H1 (cell line): ENCODE results near the gene FRZB. TPM values are rescaled to one million over a fixed set of nuclear protein-coding genes. Genes with fewer than 3 reads are reported as not detected.

Source experiments
- CTCF ChIA-PET: fragments of 300-600 bp; sonication (Branson Sonifier 250); formaldehyde crosslinking; loops from one replicate; lab custom pipeline; 2021; ENCODE audit not compliant: partially characterized antibody; lab: Charles Lee
- POLR2A ChIA-PET: fragments of 300-600 bp; sonication (Branson Sonifier 250); formaldehyde crosslinking; loops from one replicate; lab custom pipeline; 2021; ENCODE audit warnings: inconsistent platforms; ENCODE audit not compliant: partially characterized antibody; lab: Charles Lee
- DNase-seq, 2 experiments: peaks; one replicate each; pipeline versions ENCODE4 v3.0.0 to v3.0.0-alpha.2; 2010 to 2022; ENCODE audit warnings: low spot score in 2 of 2, low read depth in 1 of 2, mixed read lengths in 1 of 2
- FAIRE-seq: peaks from 2 replicates; lab custom pipeline; 2011; peaks lifted over from hg19 to GRCh38; lab: Jason Lieb, UNC
- H2AFZ ChIP-seq: 2 replicates; pipeline ENCODE4 v1.8.1; 2012; ENCODE audit warnings: low read length, inconsistent platforms
- H2AK5ac ChIP-seq: 2 replicates; pipeline ENCODE4 v1.6.1; 2013; ENCODE audit warnings: low read depth, low read length
- H2BK120ac ChIP-seq: replicated peaks from 2 replicates; pipeline ENCODE3; 2013; ENCODE audit warnings: low read depth, low read length, inconsistent platforms
- H2BK12ac ChIP-seq: 2 replicates; pipeline ENCODE4 v1.6.1; 2013; ENCODE audit warnings: low read depth, low read length
- H2BK15ac ChIP-seq: 2 replicates; pipeline ENCODE4 v1.6.1; 2013; ENCODE audit warnings: low read length
- H2BK20ac ChIP-seq: 2 replicates; pipeline ENCODE4 v1.6.1; 2013; ENCODE audit warnings: low read length
- H2BK5ac ChIP-seq: 2 replicates; pipeline ENCODE4 v1.6.1; 2013; ENCODE audit warnings: low read depth, low read length
- H3K14ac ChIP-seq: 2 replicates; pipeline ENCODE4 v1.6.1; 2013; ENCODE audit warnings: inconsistent platforms; ENCODE audit not compliant: insufficient read length
- H3K18ac ChIP-seq: 2 replicates; pipeline ENCODE4 v1.6.1; 2013; ENCODE audit warnings: low read length; ENCODE audit errors: extremely low read depth
- H3K23ac ChIP-seq: 2 replicates; pipeline ENCODE4 v1.6.1; 2013; ENCODE audit warnings: inconsistent platforms; ENCODE audit not compliant: insufficient read length
- H3K23me2 ChIP-seq: 2 replicates; pipeline ENCODE4 v1.6.1; 2013; ENCODE audit warnings: low read depth, low read length
- H3K27ac ChIP-seq: 2 replicates; pipeline ENCODE4 v1.6.1; 2011; ENCODE audit warnings: low read depth, low read length, inconsistent platforms
- H3K27me3 ChIP-seq, 4 experiments: replicated peaks in 1 of 4; 1 replicate in 1 of 4; 2 replicates in 3 of 4; pipeline versions ENCODE4 v1.6.1 to v1.8.1; 2011 to 2013; ENCODE audit warnings: low read length in 3 of 4, mild to moderate bottlenecking in 3 of 4, inconsistent platforms in 2 of 4, mixed read lengths in 2 of 4, moderate library complexity in 1 of 4; ENCODE audit not compliant: control insufficient read depth in 3 of 4, insufficient read depth in 3 of 4; ENCODE audit errors: extremely low read depth in 1 of 4
- H3K36me3 ChIP-seq, 4 experiments: 2 replicates each; pipeline versions ENCODE4 v1.6.1 to v1.8.1; 2011 to 2013; ENCODE audit warnings: mild to moderate bottlenecking in 4 of 4, low read length in 3 of 4, moderate library complexity in 2 of 4, control low read depth in 1 of 4, inconsistent platforms in 1 of 4; ENCODE audit not compliant: insufficient read depth in 4 of 4, control insufficient read depth in 2 of 4
- H3K4ac ChIP-seq: replicated peaks from 2 replicates; pipeline ENCODE3; 2013; ENCODE audit warnings: low read length, low read depth, mixed read lengths, inconsistent platforms; ENCODE audit not compliant: insufficient read length
- H3K4me1 ChIP-seq, 4 experiments: replicated peaks in 1 of 4; 1 replicate in 1 of 4; 2 replicates in 3 of 4; pipeline versions ENCODE4 v1.6.1 to v1.8.1; 2011 to 2013; ENCODE audit warnings: low read length in 3 of 4, inconsistent platforms in 2 of 4, mixed read lengths in 1 of 4; ENCODE audit not compliant: insufficient read depth in 4 of 4, control insufficient read depth in 3 of 4
- H3K4me2 ChIP-seq, 2 experiments: 2 replicates each; pipeline versions ENCODE4 v1.6.1 to v1.8.1; 2011 to 2013; ENCODE audit warnings: low read depth in 2 of 2, low read length in 2 of 2, control low read depth in 1 of 2, inconsistent platforms in 1 of 2, mild to moderate bottlenecking in 1 of 2; ENCODE audit not compliant: insufficient read depth in 1 of 2
- H3K4me3 ChIP-seq, 4 experiments: fragments of 200-600, 300-600 bp in 1 of 4; sonication (generic), shearing (Covaris generic), sonication (Bioruptor Twin) in 1 of 4; 2 replicates each; pipeline versions ENCODE4 v1.5.1 to v1.8.1; 2011 to 2016; ENCODE audit warnings: low read length in 4 of 4, low read depth in 3 of 4, control low read depth in 2 of 4, inconsistent platforms in 2 of 4, mild to moderate bottlenecking in 2 of 4, mixed read lengths in 1 of 4, moderate library complexity in 1 of 4; ENCODE audit not compliant: insufficient read depth in 2 of 4; ENCODE audit errors: extremely low read depth in 1 of 4
- H3K56ac ChIP-seq: replicated peaks from 2 replicates; pipeline ENCODE3; 2013; ENCODE audit warnings: low read depth, mild to moderate bottlenecking, mixed read lengths, low read length, inconsistent platforms; ENCODE audit not compliant: insufficient read length
- H3K79me1 ChIP-seq: 2 replicates; pipeline ENCODE4 v1.6.1; 2013; ENCODE audit warnings: low read depth, low read length, control low read depth
- H3K79me2 ChIP-seq, 2 experiments: 2 replicates each; pipeline versions ENCODE4 v1.6.1 to v1.8.1; 2012 to 2013; ENCODE audit warnings: low read length in 2 of 2, mild to moderate bottlenecking in 2 of 2, inconsistent platforms in 1 of 2; ENCODE audit not compliant: insufficient read depth in 2 of 2, control insufficient read depth in 1 of 2
- H3K9ac ChIP-seq, 4 experiments: replicated peaks in 1 of 4; 1 replicate in 1 of 4; 2 replicates in 3 of 4; pipeline versions ENCODE4 v1.6.1 to v1.8.1; 2011 to 2013; ENCODE audit warnings: low read depth in 3 of 4, low read length in 3 of 4, control low read depth in 2 of 4, mild to moderate bottlenecking in 2 of 4, moderate library complexity in 2 of 4, inconsistent platforms in 1 of 4; ENCODE audit errors: extremely low read depth in 1 of 4
- H3K9me3 ChIP-seq, 2 experiments: 2 replicates each; pipeline versions ENCODE4 v1.6.1 to v1.8.1; 2012 to 2013; ENCODE audit warnings: mild to moderate bottlenecking in 2 of 2, moderate library complexity in 2 of 2, control low read depth in 1 of 2, inconsistent platforms in 1 of 2, low read depth in 1 of 2, low read length in 1 of 2, mixed read lengths in 1 of 2; ENCODE audit not compliant: insufficient read depth in 2 of 2
- H4K20me1 ChIP-seq, 2 experiments: replicated peaks in 1 of 2; 2 replicates each; pipeline versions ENCODE3 to v1.8.1; 2011 to 2013; ENCODE audit warnings: inconsistent platforms in 2 of 2, low read length in 2 of 2, mild to moderate bottlenecking in 1 of 2; ENCODE audit not compliant: insufficient read depth in 2 of 2, control insufficient read depth in 1 of 2
- H4K5ac ChIP-seq: 2 replicates; pipeline ENCODE4 v1.6.1; 2013; ENCODE audit warnings: low read length, low read depth, mixed read lengths, inconsistent platforms; ENCODE audit not compliant: insufficient read length
- H4K8ac ChIP-seq: 2 replicates; pipeline ENCODE4 v1.8.0; 2013; ENCODE audit warnings: mild to moderate bottlenecking, moderate library complexity, low read length, inconsistent platforms; ENCODE audit not compliant: insufficient read depth; ENCODE audit errors: extremely low read depth
- H4K91ac ChIP-seq: replicated peaks from 2 replicates; pipeline ENCODE3; 2013; ENCODE audit warnings: low read length, mixed read lengths, inconsistent platforms; ENCODE audit not compliant: insufficient read length
- MAFK ChIP-seq: IDR thresholded peaks from 2 replicates; pipeline ENCODE4 v1.6.1; 2012; ENCODE audit warnings: low read depth, mild to moderate bottlenecking, improper control_type of control experiment, low read length
- WGBS, 2 experiments: shearing (Covaris generic) in 1 of 2; methylation state at CpG; one replicate each; pipeline versions ENCODE4 v1.1.6 to v1.1.7; 2013 to 2015; ENCODE audit warnings: low lambda C conversion rate in 2 of 2, mixed read lengths in 2 of 2, inconsistent platforms in 1 of 2, low coverage in 1 of 2, missing lambda C conversion rate in 1 of 2; ENCODE audit not compliant: insufficient replicate concordance in 2 of 2, insufficient coverage in 1 of 2, insufficient read length in 1 of 2; ENCODE audit errors: extremely low coverage in 1 of 2, missing lambda C conversion rate in 1 of 2; 5-methylcytosine and 5-hydroxymethylcytosine counted together
- polyA plus RNA-seq, 7 experiments: library from polyadenylated mRNA; depleted of rRNA in 3 of 7; stranded (reverse) in 5 of 7; unstranded in 2 of 7; fragments of >200 nt in 5 of 7; fragments of 200-250 nt in 2 of 7; gene quantifications; 1 replicate in 5 of 7; 2 replicates in 1 of 7; 4 replicates in 1 of 7; pipeline versions ENCODE4 v1.2.1 to v1.2.3, GENCODE V29; 2011 to 2013; ENCODE audit warnings: missing spikeins in 2 of 7, mixed read lengths in 2 of 7
- total RNA-seq: library from RNA; stranded (reverse); fragmentation: NEBNext Ultra II Directional; extraction: Animal tissue kit (Norgen Biotek cat#: 25700); gene quantifications from 2 replicates; pipeline ENCODE4 v1.2.1, GENCODE V29; 2021

FRZB gene
- total and polyA plus RNA-seq, 2 of the 8 experiments (the other 6 are each of a cell fraction or from before 2014, with no cell fraction given), result 4.4 to 4.6 TPM

- no peak for DNase-seq
- no peaks in the 10 kb centered on the region for H3K4me1 ChIP-seq
- H3K9ac ChIP-seq, result no peak overlapping the region
- no peaks in the 10 kb centered on the region; the same call in 1 of the 2 replicates for H3K23me2 ChIP-seq
- no peak overlapping the region for H2BK5ac ChIP-seq
- no peak for TF ChIP-seq MAFK
- ChIA-PET CTCF (interaction anchor here (0.9 kb wide), 2 partner anchors 13 to 71 kb away, joined by 3 to 4 read pairs; no protein-coding TSS in a partner anchor), POLR2A (no interaction called here)
- H3K27ac ChIP-seq, result no peak overlapping the region
- no peaks in the 10 kb centered on the region for H4K20me1 ChIP-seq
- no peak overlapping the region for H4K91ac ChIP-seq
- H3K36me3 ChIP-seq, result no peaks in the 10 kb centered on the region
- H3K56ac ChIP-seq, result no peak overlapping the region
- 96% methylated on average over 2 of the region's 2 CpGs; no CpG with 5 or more reads in 1 of the 2 experiments for WGBS, 2 experiments
- no peak overlapping the region for H3K18ac ChIP-seq
- H3K79me1 ChIP-seq, result no peaks in the 10 kb centered on the region
- no peak overlapping the region for H2BK20ac ChIP-seq
- H3K14ac ChIP-seq, result no peak overlapping the region
- H3K27me3 ChIP-seq, result no peaks in the 10 kb centered on the region
- no peak overlapping the region for H2BK120ac ChIP-seq
- no peak overlapping the region for H2BK12ac ChIP-seq
- FAIRE-seq, result no peak
- H3K4me3 ChIP-seq, result no peak overlapping the region
- no peak overlapping the region for H2AK5ac ChIP-seq
- no peak overlapping the region for H2BK15ac ChIP-seq
- H3K23ac ChIP-seq, result no peak overlapping the region
- no peaks in the 10 kb centered on the region for H3K9me3 ChIP-seq
- H3K4me2 ChIP-seq, result no peak overlapping the region
- no peak overlapping the region for H4K8ac ChIP-seq
- no peak overlapping the region for H3K4ac ChIP-seq
- no peak overlapping the region for H4K5ac ChIP-seq
- H3K79me2 ChIP-seq, result no peaks in the 10 kb centered on the region
- no peak overlapping the region for H2AFZ ChIP-seq
Measured at GRCh38 chr2:182798736-182799135, 67.7 kb downstream of the FRZB start.
